GM10248 (cell line): Measurements from ENCODE around the gene KCNC4.

Source experiments
- CTCF ChIA-PET: fragments of 300-600 bp; sonication (Branson Sonifier 250); formaldehyde crosslinking; extraction: SDS; loops from one replicate; lab custom pipeline; 2021; ENCODE audit warnings: antibody characterized with exemption; lab: Yijun Ruan, JAX
- POLR2A ChIA-PET: fragments of 350-650 bp; sonication (Branson Sonifier 250); formaldehyde crosslinking; extraction: SDS; loops from one replicate; lab custom pipeline; 2020; ENCODE audit warnings: antibody characterized with exemption; lab: Yijun Ruan, JAX
- DNase-seq: peaks from one replicate; pipeline ENCODE4 v3.0.0; 2012; ENCODE audit errors: extremely low spot score
- CTCF ChIP-seq: IDR thresholded peaks from 2 replicates; pipeline ENCODE4 v1.5.1; 2012; ENCODE audit warnings: mild to moderate bottlenecking, low read depth; ENCODE audit errors: extremely low read depth, missing control alignments, control extremely low read depth

Gene KCNC4

GRCh38 chr1:110210604-110211495, 736 bp downstream of the KCNC4 start:
- CTCF ChIA-PET: interaction anchor here (1.6 to 7.8 kb wide), 6 partner anchors 8 to 285 kb away, joined by 8 to 352 read pairs (median 72); partner anchors contain the start of gene RBM15
- POLR2A ChIA-PET: no interaction called here

GRCh38 chr1:110211496-110212168, 1.5 kb downstream of the KCNC4 start:
- no peak for DNase-seq
- CTCF ChIA-PET: interaction anchor here (1.3 to 7.8 kb wide), 8 partner anchors 9 to 284 kb away, joined by 3 to 352 read pairs (median 23); partner anchors contain the start of gene RBM15
- TF ChIP-seq CTCF: no peak
- POLR2A ChIA-PET: no interaction called here

More at GRCh38 chr1:110210604-110211495, 736 bp downstream of the KCNC4 start:
- no peak for TF ChIP-seq CTCF
- DNase-seq: peak; percentile 36

GRCh38 chr1:110212169-110213142, 2.3 kb downstream of the KCNC4 start:
- ChIA-PET CTCF (interaction anchor here (1.3 to 7.8 kb wide), 6 partner anchors 10 to 283 kb away, joined by 3 to 352 read pairs (median 8); partner anchors contain the start of gene RBM15), POLR2A (no interaction called here)
- no peak for DNase-seq
- no peak for TF ChIP-seq CTCF

GRCh38 chr1:110213143-110213540, 3.0 kb downstream of the KCNC4 start:
- POLR2A ChIA-PET: no interaction called here
- no peak for DNase-seq
- CTCF ChIA-PET: interaction anchor here (1.3 to 7.8 kb wide), 3 partner anchors 32 to 283 kb away, joined by 3 to 160 read pairs (median 5); no protein-coding TSS in a partner anchor
- no peak for TF ChIP-seq CTCF

- ChIA-PET POLR2A (no interaction called here), CTCF (interaction anchor here (1.0 to 4.7 kb wide), 9 partner anchors 10 to 281 kb away, joined by 3 to 55 read pairs (median 10); no protein-coding TSS in a partner anchor)
- DNase-seq: no peak
- TF ChIP-seq CTCF: no peak
Observed at GRCh38 chr1:110214454-110215404, 4.6 kb downstream of the KCNC4 start.
